HG03571 (cell line): ENCODE data around the gene VWA3B.
"Not testable (repeated sequence)": the region's sequence is repeated elsewhere in the genome, so short reads cannot be mapped to it uniquely, and the experiment has no call there.

ENCODE experiments used
- ATAC-seq: cut with Tn5 transposase; IDR thresholded peaks from one replicate; pipeline ENCODE4 v1.9.1; 2021; ENCODE audit not compliant: unreplicated experiment

Gene VWA3B

GRCh38 chr2:98296440-98296839, 209.5 kb downstream of the VWA3B start:
- ATAC-seq: no peak

DNA sequence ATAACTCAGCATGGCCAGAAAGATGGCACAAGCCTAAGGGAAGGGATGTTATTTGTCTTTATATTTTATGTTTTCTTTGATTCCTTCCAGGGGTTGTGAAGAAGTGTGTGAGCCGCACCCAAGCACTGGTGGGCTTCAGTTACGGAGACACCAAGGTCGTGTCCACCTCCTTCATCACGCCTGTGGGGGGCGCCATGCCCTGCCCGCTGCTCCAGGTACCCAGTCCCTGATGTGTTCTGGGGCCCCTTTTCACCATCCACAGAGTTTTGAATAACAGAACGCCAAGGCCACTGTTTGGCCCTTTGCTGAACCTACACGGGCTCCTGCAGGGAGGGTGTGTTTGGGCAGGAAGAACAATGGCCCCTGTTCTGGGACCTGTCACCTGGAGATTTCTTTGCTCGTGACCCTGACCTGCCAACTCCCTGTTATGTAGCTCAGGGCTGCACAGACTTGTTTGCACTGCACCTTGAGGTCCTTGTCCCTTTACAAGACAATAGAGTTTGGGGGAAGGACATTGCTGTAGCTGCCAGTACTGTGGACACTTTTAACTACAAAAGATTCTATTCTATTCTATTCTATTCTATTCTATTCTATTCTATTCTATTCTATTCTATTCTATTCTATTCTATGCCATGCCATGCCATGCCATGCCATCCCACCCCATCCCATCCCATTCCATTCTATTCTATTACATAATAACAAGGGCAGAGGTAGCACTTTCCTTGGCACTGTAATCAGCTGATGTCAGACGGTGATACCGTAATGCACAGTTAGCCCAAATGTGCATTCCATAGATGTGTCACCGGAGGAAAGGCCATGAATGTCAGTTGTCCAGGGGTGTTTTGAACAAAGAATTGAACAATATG, 211.1 kb downstream of the VWA3B start:
- ATAC-seq: no peak

- ATAC-seq: no peak
Observed at GRCh38 chr2:98298683-98299164, 211.8 kb downstream of the VWA3B start.

- no peak for ATAC-seq
Observed at GRCh38 chr2:98299211-98299905, 212.4 kb downstream of the VWA3B start.

- no peak for ATAC-seq
Observed at GRCh38 chr2:98300141-98300874, 213.3 kb downstream of the VWA3B start.

- ATAC-seq: no peak
Observed at GRCh38 chr2:98301469-98301868, 214.5 kb downstream of the VWA3B start.

DNA sequence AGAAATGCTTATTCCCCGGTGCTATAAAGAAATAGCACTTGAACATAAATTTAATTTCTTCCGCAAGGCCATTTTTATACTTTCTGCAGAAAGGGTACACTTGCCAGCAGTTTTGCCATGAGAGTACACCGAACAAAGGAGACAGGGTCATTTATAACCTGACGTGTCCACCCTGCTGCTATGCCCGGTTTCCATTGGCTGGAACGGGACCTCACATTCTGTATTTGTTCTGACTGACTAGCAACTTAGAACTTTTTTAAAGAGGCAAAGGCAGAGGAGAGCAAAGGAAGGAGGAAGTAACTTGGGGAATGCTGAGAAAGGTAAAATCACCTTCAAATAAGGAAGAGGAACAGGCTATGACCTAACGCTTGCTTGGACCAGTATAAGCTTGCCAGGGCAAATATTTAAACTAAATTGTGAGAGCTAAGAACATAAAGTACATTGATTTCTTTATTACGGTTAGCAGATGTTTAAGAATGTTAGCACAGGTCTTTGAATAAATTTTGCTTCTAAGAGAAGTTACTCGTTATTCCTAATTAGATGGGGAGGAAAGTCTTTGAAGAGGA, 220.2 kb downstream of the VWA3B start:
- ATAC-seq: not testable (repeated sequence)

DNA sequence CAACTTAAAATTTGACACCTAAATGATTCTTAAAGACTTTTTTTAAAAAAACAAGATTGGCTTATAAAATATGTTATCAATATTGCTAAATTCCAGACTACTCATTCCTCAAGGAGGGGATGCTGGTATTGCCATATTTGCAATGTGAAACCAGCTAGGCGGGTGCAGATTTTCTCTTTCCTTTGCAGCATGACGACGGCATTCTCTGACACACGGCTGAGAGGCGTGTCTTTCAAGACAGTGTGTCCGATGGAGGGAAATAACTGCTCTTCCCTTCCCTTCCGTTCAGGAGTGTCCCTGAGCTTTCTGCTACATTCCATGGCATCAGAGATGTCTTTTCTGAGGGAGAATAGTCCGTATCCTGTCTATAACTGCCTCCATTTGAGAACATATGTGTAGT, 221.1 kb downstream of the VWA3B start:
- no peak for ATAC-seq

- ATAC-seq: no peak
Observed at GRCh38 chr2:98308532-98308931, 221.6 kb downstream of the VWA3B start.

- no peak for ATAC-seq
Observed at GRCh38 chr2:98309580-98309979, 222.6 kb downstream of the VWA3B start.

- ATAC-seq: no peak
Observed at GRCh38 chr2:98310010-98310409, 223.0 kb downstream of the VWA3B start.

DNA sequence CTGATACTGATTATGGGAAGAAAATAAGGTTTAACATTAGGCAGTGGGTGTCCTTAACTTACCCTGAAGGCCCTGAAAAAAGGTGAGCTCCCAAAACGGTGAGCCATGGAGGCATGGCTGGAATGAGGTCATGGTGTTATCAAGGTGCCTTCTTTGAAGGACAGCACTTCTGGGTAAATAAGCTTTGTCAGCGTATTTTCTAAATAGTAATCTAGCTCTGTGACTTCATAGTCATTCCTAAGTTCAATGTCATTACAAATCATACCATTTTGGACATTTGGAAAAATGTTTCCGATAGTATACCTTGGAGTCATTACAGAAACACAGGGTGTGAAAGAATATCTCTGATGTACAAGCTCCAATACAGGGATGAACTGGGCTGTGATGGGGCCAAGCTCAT, 224.1 kb downstream of the VWA3B start:
- no peak for ATAC-seq

DNA sequence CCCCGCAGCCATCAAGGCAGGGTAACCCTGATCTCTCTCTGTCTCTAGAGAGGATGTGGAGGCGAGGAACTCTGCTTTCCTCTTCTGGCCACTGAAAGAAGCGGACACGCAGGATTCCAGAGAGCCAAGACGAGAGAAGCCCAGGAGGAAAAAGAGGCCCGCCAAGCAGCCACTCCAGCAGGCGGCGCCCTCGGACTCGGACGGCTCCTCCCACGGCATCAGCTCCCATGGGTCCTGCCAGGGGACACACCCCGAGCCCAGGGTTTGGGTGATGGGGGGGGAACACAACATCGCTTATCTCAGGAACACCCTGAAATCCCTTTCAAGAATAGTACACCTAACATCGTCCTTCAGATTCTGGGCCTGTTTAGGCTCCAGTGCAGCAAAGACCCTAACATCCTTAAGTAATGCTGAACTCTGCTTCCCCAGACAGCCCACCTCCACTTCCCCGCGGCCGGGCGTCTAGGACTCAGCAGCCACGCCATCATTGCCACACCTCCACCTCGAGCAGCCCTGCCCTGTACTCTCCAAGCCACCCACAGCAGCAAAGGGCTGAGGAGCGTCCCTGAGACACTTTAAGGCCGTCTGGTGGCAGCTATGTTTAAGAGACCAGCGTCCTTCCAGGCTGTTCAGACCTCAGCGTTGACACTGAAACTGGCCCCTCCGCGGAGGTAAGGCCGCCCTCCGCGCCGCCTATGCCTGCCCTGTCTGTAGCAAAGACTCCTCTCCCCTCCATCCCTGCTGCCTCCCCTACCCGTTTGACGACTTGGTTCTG, 225.0 kb downstream of the VWA3B start:
- ATAC-seq: no peak

- no peak for ATAC-seq
Observed at GRCh38 chr2:98313492-98314250, 226.7 kb downstream of the VWA3B start.

GRCh38 chr2:98314251-98314650, 227.3 kb downstream of the VWA3B start:
- ATAC-seq: no peak

DNA sequence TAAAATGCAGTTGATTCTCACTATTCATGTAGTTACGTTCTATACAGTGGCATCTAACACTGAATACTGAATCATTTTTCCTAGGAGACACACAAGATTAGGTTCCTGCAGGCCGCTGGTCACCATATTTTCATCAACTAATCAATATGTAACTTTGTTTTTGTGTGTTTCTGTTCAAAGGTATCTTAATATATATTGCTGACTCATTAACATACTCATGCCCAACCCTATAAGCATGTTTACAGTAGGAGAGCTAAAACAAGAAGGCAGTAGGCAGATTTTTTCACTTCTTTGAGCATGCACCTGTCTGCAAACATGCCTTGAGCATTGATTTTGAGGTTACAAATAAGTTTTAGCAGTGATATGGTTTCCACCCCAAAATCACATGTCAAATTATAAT, 229.0 kb downstream of the VWA3B start:
- ATAC-seq: no peak

DNA sequence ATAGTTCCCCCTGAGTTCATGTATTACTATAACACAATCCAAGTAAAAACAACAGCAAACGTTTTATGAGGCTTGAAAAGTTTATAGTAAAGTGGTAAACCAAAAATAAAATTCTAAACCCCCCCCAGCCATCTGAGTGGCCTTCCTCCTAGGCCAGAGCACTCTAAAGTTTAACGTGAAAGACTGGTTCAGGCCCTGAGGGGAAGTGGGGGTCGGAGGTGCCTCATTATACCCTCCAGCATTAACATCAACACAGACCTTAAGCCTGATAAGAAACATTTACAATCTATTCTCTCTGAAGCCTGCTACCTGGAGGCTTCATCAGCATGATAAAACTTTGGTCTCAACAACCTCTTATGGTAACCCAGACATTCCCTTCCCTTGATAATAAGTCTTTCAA, 230.2 kb downstream of the VWA3B start:
- no peak for ATAC-seq

- not testable (repeated sequence) for ATAC-seq
Observed at GRCh38 chr2:98320171-98320570, 233.2 kb downstream of the VWA3B start.

DNA sequence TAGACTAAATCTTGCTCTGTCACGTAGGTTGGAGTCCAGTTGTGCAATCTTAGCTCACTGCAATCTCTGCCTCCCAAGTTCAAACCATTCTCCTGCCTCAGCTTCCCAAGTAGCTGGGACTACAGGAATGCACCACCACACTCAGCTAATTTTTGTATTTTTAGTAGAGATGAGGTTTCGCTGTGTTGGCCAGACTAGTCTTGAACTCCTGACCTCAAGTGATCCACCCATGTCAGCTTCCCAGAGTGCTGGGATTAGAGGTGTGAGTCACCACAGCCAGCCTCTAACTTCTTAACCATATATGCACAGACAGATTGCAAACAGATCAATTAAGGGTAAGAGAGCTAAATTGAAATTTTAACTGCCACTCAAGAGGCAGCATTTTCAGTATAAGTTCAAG, 237.2 kb downstream of the VWA3B start:
- ATAC-seq: no peak

- ATAC-seq: no peak
Observed at GRCh38 chr2:98327776-98328175, 240.8 kb downstream of the VWA3B start.
